ENCODE measurements around the gene YARS1.

DNA sequence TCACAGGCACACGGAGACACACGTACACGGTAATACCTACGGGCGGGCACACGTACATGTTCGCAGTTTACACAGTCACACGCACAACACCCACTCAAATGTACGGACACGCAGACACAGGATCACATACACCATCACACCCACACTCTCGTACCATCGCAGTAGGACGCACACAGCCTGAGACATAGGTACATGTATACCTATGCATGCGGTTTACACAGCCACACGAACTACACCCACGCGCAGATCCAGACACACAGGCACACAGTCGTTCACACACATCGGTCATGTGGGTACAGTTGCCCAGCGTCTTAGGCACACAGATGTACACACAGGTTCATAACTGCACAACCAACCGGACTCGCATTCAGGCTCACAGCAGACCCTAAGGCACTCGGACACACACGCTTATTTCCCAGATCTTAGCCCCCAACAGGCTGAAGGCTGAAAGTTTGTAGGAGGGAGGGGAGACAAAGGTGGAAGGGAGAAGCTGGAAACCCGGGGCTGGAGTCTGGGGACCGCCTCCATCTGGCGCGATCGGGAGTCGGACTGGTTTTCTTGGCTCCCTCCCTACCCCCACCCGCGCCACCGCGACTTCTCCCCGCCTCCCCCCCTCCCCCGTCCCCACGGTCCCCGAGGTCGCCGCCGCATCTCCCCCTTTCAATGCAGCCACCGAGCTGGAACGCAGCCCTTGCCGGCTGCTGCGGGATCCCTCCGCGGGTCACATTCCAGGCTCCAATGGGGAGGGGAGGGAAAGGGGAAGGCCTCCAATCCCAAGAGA lies 62.7 kb downstream of the YARS1 start:
- TF ChIP-seq, protein P1, sequence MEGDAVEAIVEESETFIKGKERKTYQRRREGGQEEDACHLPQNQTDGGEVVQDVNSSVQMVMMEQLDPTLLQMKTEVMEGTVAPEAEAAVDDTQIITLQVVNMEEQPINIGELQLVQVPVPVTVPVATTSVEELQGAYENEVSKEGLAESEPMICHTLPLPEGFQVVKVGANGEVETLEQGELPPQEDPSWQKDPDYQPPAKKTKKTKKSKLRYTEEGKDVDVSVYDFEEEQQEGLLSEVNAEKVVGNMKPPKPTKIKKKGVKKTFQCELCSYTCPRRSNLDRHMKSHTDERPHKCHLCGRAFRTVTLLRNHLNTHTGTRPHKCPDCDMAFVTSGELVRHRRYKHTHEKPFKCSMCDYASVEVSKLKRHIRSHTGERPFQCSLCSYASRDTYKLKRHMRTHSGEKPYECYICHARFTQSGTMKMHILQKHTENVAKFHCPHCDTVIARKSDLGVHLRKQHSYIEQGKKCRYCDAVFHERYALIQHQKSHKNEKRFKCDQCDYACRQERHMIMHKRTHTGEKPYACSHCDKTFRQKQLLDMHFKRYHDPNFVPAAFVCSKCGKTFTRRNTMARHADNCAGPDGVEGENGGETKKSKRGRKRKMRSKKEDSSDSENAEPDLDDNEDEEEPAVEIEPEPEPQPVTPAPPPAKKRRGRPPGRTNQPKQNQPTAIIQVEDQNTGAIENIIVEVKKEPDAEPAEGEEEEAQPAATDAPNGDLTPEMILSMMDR (IDR thresholded peaks at IDR 0.05) = no peak
- peak in 1 of 3 donors; percentile 18 for TF ChIP-seq POLR2AphosphoS5 (IDR thresholded peaks at IDR 0.05)
- peak; percentile 20 for TF ChIP-seq POLR2A (IDR thresholded peaks at IDR 0.05)

All from transverse colon (tissue), 4 donors.